ENCODE results near the gene CPED1.

DNA sequence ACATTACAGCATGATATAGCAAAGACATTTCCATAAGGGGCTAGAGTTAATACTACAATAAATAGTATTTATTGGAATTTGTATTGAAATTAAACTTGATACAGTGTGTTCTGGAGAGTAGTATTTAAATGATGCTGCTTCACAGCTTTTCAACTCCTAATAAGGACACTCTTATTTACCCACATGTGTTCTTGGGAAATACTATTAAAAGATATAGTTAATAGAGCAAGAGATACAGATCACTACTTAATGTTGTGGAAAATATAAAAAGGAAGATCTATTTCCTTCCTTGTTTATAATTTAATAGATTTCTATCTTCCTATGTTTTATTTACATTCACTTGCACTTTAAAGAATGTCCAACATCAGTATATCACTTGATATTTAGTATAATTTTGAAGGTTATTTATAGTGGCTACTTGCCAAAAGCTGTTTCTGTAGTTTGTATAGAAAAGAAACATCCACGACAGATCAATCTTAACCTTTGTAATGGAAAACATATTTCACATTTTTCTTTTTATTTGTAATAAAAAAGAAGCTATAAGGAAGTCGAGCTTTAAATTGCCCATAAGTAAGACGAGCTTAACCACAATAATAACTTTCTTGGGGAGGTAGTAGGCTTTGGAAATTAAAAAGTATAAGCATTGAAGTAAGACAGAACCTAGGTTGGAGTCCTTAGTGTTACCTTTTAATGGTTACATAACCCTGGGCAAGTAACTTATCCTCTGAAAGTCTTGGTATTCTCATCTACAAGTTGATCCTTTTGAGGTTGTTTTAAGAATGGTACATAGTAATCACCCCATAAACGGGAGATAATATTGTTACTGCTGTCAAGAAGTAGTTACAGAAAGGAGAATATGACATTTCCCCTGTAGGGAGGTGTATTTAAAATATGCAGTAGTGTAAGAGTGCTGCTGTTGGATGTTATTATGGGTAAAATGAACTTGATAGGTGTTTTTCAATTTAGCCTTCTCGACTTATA lies 32.8 kb downstream of the CPED1 start:
- TF ChIP-seq CTCF (conservative IDR thresholded peaks at IDR 0.05; ENCODE audit: low read depth in 2 of 2) (no peak), POLR2AphosphoS5 (IDR thresholded peaks at IDR 0.05; ENCODE audit: low read depth) (no peak), CREB1 (CRISPR knock-in tag; IDR thresholded peaks at IDR 0.05; ENCODE audit: low read depth) (no peak), JUNB (IDR thresholded peaks at IDR 0.05; ENCODE audit: unreplicated experiment) (no peak), EZH2 (IDR thresholded peaks at IDR 0.05; ENCODE audit: low read depth, unreplicated experiment) (no peak), EZH2phosphoT487 (IDR thresholded peaks at IDR 0.05; ENCODE audit: unreplicated experiment) (no peak)
- TF ChIP-seq, protein P1, sequence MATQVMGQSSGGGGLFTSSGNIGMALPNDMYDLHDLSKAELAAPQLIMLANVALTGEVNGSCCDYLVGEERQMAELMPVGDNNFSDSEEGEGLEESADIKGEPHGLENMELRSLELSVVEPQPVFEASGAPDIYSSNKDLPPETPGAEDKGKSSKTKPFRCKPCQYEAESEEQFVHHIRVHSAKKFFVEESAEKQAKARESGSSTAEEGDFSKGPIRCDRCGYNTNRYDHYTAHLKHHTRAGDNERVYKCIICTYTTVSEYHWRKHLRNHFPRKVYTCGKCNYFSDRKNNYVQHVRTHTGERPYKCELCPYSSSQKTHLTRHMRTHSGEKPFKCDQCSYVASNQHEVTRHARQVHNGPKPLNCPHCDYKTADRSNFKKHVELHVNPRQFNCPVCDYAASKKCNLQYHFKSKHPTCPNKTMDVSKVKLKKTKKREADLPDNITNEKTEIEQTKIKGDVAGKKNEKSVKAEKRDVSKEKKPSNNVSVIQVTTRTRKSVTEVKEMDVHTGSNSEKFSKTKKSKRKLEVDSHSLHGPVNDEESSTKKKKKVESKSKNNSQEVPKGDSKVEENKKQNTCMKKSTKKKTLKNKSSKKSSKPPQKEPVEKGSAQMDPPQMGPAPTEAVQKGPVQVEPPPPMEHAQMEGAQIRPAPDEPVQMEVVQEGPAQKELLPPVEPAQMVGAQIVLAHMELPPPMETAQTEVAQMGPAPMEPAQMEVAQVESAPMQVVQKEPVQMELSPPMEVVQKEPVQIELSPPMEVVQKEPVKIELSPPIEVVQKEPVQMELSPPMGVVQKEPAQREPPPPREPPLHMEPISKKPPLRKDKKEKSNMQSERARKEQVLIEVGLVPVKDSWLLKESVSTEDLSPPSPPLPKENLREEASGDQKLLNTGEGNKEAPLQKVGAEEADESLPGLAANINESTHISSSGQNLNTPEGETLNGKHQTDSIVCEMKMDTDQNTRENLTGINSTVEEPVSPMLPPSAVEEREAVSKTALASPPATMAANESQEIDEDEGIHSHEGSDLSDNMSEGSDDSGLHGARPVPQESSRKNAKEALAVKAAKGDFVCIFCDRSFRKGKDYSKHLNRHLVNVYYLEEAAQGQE (IDR thresholded peaks at IDR 0.05; ENCODE audit: unreplicated experiment), result no peak

Measured in GM23338 (cell line).